ENCODE data around the gene DLGAP1. TPM values are rescaled to one million over a fixed set of nuclear protein-coding genes. Genes with fewer than 3 reads are reported as not detected.

Gene DLGAP1
- total and polyA plus RNA-seq, 10 of the 15 experiments (the other 5 are each of a cell fraction or from before 2014, with no cell fraction given) = 0.23 to 27.6 (median 1.9) TPM

DNA sequence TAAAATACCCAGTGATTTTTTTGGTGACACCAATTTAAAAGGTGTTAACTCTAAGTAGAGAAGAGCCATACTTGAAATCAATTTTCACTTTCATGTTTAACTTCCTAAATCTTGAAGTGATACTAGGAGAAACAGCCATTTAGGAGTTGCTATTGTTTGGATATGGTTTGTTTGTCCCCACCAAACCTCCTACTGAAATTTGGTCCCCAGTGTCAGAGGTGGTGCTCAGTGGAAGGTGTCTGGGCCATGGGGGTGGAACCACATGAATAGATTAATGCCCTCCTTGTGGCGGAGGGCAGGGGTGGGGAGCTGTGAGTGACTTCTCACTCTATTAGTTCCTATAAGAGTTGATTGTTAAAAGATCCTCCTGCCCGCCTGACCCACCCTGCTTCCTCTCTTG, 377.9 kb downstream of the DLGAP1 start (continued):
- TF ChIP-seq, protein P1, sequence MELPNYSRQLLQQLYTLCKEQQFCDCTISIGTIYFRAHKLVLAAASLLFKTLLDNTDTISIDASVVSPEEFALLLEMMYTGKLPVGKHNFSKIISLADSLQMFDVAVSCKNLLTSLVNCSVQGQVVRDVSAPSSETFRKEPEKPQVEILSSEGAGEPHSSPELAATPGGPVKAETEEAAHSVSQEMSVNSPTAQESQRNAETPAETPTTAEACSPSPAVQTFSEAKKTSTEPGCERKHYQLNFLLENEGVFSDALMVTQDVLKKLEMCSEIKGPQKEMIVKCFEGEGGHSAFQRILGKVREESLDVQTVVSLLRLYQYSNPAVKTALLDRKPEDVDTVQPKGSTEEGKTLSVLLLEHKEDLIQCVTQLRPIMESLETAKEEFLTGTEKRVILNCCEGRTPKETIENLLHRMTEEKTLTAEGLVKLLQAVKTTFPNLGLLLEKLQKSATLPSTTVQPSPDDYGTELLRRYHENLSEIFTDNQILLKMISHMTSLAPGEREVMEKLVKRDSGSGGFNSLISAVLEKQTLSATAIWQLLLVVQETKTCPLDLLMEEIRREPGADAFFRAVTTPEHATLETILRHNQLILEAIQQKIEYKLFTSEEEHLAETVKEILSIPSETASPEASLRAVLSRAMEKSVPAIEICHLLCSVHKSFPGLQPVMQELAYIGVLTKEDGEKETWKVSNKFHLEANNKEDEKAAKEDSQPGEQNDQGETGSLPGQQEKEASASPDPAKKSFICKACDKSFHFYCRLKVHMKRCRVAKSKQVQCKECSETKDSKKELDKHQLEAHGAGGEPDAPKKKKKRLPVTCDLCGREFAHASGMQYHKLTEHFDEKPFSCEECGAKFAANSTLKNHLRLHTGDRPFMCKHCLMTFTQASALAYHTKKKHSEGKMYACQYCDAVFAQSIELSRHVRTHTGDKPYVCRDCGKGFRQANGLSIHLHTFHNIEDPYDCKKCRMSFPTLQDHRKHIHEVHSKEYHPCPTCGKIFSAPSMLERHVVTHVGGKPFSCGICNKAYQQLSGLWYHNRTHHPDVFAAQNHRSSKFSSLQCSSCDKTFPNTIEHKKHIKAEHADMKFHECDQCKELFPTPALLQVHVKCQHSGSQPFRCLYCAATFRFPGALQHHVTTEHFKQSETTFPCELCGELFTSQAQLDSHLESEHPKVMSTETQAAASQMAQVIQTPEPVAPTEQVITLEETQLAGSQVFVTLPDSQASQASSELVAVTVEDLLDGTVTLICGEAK (IDR thresholded peaks at IDR 0.05; ENCODE audit: borderline replicate concordance) = no peak
- peak; percentile 85 for TF ChIP-seq NR2F1 (conservative IDR thresholded peaks at IDR 0.05)
- TF ChIP-seq, protein P2, sequence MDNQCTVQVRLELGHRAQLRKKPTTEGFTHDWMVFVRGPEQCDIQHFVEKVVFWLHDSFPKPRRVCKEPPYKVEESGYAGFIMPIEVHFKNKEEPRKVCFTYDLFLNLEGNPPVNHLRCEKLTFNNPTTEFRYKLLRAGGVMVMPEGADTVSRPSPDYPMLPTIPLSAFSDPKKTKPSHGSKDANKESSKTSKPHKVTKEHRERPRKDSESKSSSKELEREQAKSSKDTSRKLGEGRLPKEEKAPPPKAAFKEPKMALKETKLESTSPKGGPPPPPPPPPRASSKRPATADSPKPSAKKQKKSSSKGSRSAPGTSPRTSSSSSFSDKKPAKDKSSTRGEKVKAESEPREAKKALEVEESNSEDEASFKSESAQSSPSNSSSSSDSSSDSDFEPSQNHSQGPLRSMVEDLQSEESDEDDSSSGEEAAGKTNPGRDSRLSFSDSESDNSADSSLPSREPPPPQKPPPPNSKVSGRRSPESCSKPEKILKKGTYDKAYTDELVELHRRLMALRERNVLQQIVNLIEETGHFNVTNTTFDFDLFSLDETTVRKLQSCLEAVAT (IDR thresholded peaks at IDR 0.05) = no peak
- no peak for TF ChIP-seq HCFC1 (IDR thresholded peaks at IDR 0.05; ENCODE audit: low read length)
- TF ChIP-seq DPF2 (IDR thresholded peaks at IDR 0.05) = 0 out of 2 replicates have a peak, but pooled peaks have one; percentile 50
- TF ChIP-seq NBN (IDR thresholded peaks at IDR 0.05) = 0 out of 2 replicates have a peak, but pooled peaks have one; percentile 28
- TF ChIP-seq NR2C2 (IDR thresholded peaks at IDR 0.05; ENCODE audit: borderline replicate concordance, control insufficient read depth, insufficient read length, low read depth) = no peak
- TF ChIP-seq, protein P3, sequence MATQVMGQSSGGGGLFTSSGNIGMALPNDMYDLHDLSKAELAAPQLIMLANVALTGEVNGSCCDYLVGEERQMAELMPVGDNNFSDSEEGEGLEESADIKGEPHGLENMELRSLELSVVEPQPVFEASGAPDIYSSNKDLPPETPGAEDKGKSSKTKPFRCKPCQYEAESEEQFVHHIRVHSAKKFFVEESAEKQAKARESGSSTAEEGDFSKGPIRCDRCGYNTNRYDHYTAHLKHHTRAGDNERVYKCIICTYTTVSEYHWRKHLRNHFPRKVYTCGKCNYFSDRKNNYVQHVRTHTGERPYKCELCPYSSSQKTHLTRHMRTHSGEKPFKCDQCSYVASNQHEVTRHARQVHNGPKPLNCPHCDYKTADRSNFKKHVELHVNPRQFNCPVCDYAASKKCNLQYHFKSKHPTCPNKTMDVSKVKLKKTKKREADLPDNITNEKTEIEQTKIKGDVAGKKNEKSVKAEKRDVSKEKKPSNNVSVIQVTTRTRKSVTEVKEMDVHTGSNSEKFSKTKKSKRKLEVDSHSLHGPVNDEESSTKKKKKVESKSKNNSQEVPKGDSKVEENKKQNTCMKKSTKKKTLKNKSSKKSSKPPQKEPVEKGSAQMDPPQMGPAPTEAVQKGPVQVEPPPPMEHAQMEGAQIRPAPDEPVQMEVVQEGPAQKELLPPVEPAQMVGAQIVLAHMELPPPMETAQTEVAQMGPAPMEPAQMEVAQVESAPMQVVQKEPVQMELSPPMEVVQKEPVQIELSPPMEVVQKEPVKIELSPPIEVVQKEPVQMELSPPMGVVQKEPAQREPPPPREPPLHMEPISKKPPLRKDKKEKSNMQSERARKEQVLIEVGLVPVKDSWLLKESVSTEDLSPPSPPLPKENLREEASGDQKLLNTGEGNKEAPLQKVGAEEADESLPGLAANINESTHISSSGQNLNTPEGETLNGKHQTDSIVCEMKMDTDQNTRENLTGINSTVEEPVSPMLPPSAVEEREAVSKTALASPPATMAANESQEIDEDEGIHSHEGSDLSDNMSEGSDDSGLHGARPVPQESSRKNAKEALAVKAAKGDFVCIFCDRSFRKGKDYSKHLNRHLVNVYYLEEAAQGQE (IDR thresholded peaks at IDR 0.05; ENCODE audit: low read depth, low read length) = no peak
- TF ChIP-seq ESRRA (IDR thresholded peaks at IDR 0.05; ENCODE audit: low read length) = no peak
- TF ChIP-seq IKZF1 (conservative IDR thresholded peaks at IDR 0.05) = peak; percentile 75
- TF ChIP-seq ATF7 (IDR thresholded peaks at IDR 0.05; ENCODE audit: low read depth) = peak; percentile 29; the same call in 1 of the 2 replicates
- TF ChIP-seq, protein P4, sequence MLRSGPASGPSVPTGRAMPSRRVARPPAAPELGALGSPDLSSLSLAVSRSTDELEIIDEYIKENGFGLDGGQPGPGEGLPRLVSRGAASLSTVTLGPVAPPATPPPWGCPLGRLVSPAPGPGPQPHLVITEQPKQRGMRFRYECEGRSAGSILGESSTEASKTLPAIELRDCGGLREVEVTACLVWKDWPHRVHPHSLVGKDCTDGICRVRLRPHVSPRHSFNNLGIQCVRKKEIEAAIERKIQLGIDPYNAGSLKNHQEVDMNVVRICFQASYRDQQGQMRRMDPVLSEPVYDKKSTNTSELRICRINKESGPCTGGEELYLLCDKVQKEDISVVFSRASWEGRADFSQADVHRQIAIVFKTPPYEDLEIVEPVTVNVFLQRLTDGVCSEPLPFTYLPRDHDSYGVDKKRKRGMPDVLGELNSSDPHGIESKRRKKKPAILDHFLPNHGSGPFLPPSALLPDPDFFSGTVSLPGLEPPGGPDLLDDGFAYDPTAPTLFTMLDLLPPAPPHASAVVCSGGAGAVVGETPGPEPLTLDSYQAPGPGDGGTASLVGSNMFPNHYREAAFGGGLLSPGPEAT (IDR thresholded peaks at IDR 0.05; ENCODE audit: low read depth) = peak; percentile 61; the same call in 1 of the 2 replicates
- no peak for TF ChIP-seq RAD21 (IDR thresholded peaks at IDR 0.05; ENCODE audit: insufficient read depth, low read depth, low read length)
- TF ChIP-seq YY1 (IDR thresholded peaks at IDR 0.05; ENCODE audit: low read depth, low read length) = no peak
- no peak for TF ChIP-seq PAX5 (IDR thresholded peaks at IDR 0.05; ENCODE audit: borderline replicate concordance, low read depth, low read length)
- no peak for TF ChIP-seq ZNF217 (IDR thresholded peaks at IDR 0.05)
